ENCODE measurements around the gene GPR17.

Gene GPR17

GRCh38 chr2:127641846-127642507, 4.0 kb upstream of the GPR17 start:
- DNase-seq (ENCODE audit: low spot score): no peak

- no peak for DNase-seq (ENCODE audit: low spot score)
Measured at GRCh38 chr2:127642706-127643438, 3.1 kb upstream of the GPR17 start.

- no peak for DNase-seq (ENCODE audit: low spot score)
Measured at GRCh38 chr2:127643439-127644065, 2.4 kb upstream of the GPR17 start.

- DNase-seq (ENCODE audit: low spot score): no peak
Measured at GRCh38 chr2:127644066-127645025, 1.6 kb upstream of the GPR17 start.

- no peak for DNase-seq (ENCODE audit: low spot score)
Measured at GRCh38 chr2:127645026-127645394, 943 bp upstream of the GPR17 start.

- no peak for DNase-seq (ENCODE audit: low spot score)
Measured at GRCh38 chr2:127646487-127647241, 711 bp downstream of the GPR17 start.

- no peak for DNase-seq (ENCODE audit: low spot score)
Measured at GRCh38 chr2:127647242-127648190, 1.6 kb downstream of the GPR17 start.

GRCh38 chr2:127648321-127648720, 2.4 kb downstream of the GPR17 start:
- DNase-seq (ENCODE audit: low spot score): no peak

- DNase-seq (ENCODE audit: low spot score): no peak
Measured at GRCh38 chr2:127649100-127649611, 3.2 kb downstream of the GPR17 start.

- peak; percentile 84 for DNase-seq (ENCODE audit: low spot score)
Measured at GRCh38 chr2:127649684-127650040, 3.7 kb downstream of the GPR17 start.

- DNase-seq (ENCODE audit: low spot score): no peak
Measured at GRCh38 chr2:127650041-127650784, 4.3 kb downstream of the GPR17 start.

GRCh38 chr2:127650785-127651380, 4.9 kb downstream of the GPR17 start:
- no peak for DNase-seq (ENCODE audit: low spot score)

GRCh38 chr2:127651381-127651809, 5.4 kb downstream of the GPR17 start:
- no peak for DNase-seq (ENCODE audit: low spot score)

- DNase-seq (ENCODE audit: low spot score): peak; percentile 88
Measured at GRCh38 chr2:127651971-127652550, 6.1 kb downstream of the GPR17 start.

- DNase-seq (ENCODE audit: low spot score): no peak
Measured at GRCh38 chr2:127652786-127653357, 6.9 kb downstream of the GPR17 start.

GRCh38 chr2:127653421-127654083, 7.6 kb downstream of the GPR17 start:
- no peak for DNase-seq (ENCODE audit: low spot score)

GRCh38 chr2:127654084-127654837, 8.3 kb downstream of the GPR17 start:
- no peak for DNase-seq (ENCODE audit: low spot score)

All from globus pallidus (tissue), 1 donor.